ENCODE measurements around the gene MAP2K4.
"Not testable (repeated sequence)": the region's sequence is repeated elsewhere in the genome, so short reads cannot be mapped to it uniquely, and the experiment has no call there.

The MAP2K4 gene

DNA sequence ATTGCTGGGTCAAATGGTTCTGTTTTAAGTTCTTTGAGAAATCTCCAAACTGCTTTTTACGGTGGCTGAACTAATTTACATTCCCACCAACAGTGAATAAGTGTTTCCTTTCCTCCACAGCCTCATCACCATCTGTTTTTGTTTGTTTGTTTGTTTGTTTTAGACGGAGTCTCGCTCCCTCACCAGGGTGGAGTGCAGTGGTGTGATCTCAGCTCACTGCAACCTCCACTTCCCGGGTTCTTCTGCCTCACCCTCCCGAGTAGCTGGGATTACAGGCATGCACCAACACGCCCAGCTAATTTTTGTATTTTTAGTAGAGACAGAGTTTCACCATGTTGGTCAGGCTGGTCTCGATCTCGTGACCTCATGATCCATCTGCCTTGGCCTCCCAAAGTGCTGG is 141.5 kb downstream of the MAP2K4 start:
- H3K27me3 ChIP-seq (ENCODE audit: control insufficient read depth in 3 of 3, insufficient read depth in 3 of 3, low read depth in 1 of 3, low read length in 3 of 3); H2BK5ac ChIP-seq (ENCODE audit: low read length); H2AK5ac ChIP-seq (ENCODE audit: low read depth, low read length); H2AFZ ChIP-seq (ENCODE audit: low read length); H3K36me3 ChIP-seq (replicated peaks in 1 of 2; ENCODE audit: control insufficient read depth in 2 of 2, insufficient read depth in 2 of 2, low read length in 2 of 2); H4K91ac ChIP-seq (ENCODE audit: low read depth, low read length, poor library complexity); H2BK120ac ChIP-seq (ENCODE audit: low read depth, low read length); H4K8ac ChIP-seq (ENCODE audit: low read depth, low read length); H3K27ac ChIP-seq (replicated peaks; ENCODE audit: low read length); H3K14ac ChIP-seq (ENCODE audit: low read length); H3K23ac ChIP-seq (ENCODE audit: low read depth, low read length, poor library complexity); H3K4me2 ChIP-seq (ENCODE audit: insufficient read depth, low read length, poor library complexity, severe bottlenecking); H3K4ac ChIP-seq (ENCODE audit: low read length); H3K9ac ChIP-seq (ENCODE audit: low read depth, low read length, poor library complexity); DNase-seq (ENCODE audit: low spot score); H3K4me3 ChIP-seq (ENCODE audit: low read length in 2 of 2); H2BK15ac ChIP-seq (ENCODE audit: low read length); H3K4me1 ChIP-seq (ENCODE audit: control insufficient read depth in 2 of 2, insufficient read depth in 1 of 2, low read depth in 1 of 2, low read length in 2 of 2); H3K79me1 ChIP-seq (ENCODE audit: low read depth, low read length); H2BK12ac ChIP-seq (ENCODE audit: low read length); H3K9me3 ChIP-seq (replicated peaks in 1 of 2; ENCODE audit: control insufficient read depth in 2 of 2, insufficient read depth in 1 of 2, low read depth in 1 of 2, low read length in 2 of 2); H3K18ac ChIP-seq (ENCODE audit: low read length): not testable (repeated sequence)
- WGBS, 2 donors (ENCODE audit: extremely low coverage in 2 of 2, insufficient read length in 2 of 2, insufficient replicate concordance in 1 of 2) = no CpG with 5 or more reads among the region's 8 CpGs

DNA sequence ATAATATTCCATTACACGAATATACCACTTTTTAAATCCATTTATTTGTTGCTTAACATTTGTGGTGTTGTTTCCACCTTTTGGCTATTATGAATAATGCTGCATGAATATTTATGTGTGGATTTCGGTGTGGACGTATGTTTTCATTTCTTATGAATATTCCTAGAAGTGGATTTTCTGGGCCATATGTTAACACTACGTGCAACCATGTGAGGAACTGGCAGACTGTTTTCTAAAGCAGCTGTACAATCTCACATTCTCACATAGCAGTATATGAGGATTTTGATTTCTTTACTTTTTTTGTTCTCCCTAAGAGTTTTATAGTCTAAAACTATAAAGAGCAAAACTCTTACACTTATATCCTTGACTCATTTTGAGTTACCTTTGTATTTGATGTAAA is 143.4 kb downstream of the MAP2K4 start:
- Histone ChIP-seq H4K8ac (ENCODE audit: low read depth, low read length) (no peak overlapping the region), H2AK5ac (ENCODE audit: low read depth, low read length) (no peak overlapping the region), H3K27me3 (ENCODE audit: control insufficient read depth in 3 of 3, insufficient read depth in 3 of 3, low read depth in 1 of 3, low read length in 3 of 3) (no peaks in the 10 kb centered on the region), H3K36me3 (replicated peaks in 1 of 2; ENCODE audit: control insufficient read depth in 2 of 2, insufficient read depth in 2 of 2, low read length in 2 of 2) (no peaks in the 10 kb centered on the region), H2BK12ac (ENCODE audit: low read length) (no peak overlapping the region), H3K4me2 (ENCODE audit: insufficient read depth, low read length, poor library complexity, severe bottlenecking) (no peak overlapping the region), H3K4ac (ENCODE audit: low read length) (no peak overlapping the region), H3K23ac (ENCODE audit: low read depth, low read length, poor library complexity) (no peak overlapping the region), H3K9me3 (replicated peaks in 1 of 2; ENCODE audit: control insufficient read depth in 2 of 2, insufficient read depth in 1 of 2, low read depth in 1 of 2, low read length in 2 of 2) (peaks cover 0 to 5% of the 10 kb centered on the region in 2 donors), H2AFZ (ENCODE audit: low read length) (no peak overlapping the region), H2BK5ac (ENCODE audit: low read length) (no peak overlapping the region), H3K79me1 (ENCODE audit: low read depth, low read length) (no peaks in the 10 kb centered on the region), H3K9ac (ENCODE audit: low read depth, low read length, poor library complexity) (no peak overlapping the region), H3K14ac (ENCODE audit: low read length) (no peak overlapping the region), H3K4me1 (ENCODE audit: control insufficient read depth in 2 of 2, insufficient read depth in 1 of 2, low read depth in 1 of 2, low read length in 2 of 2) (no peaks in the 10 kb centered on the region), H3K27ac (replicated peaks; ENCODE audit: low read length) (no peak overlapping the region), H4K91ac (ENCODE audit: low read depth, low read length, poor library complexity) (no peak overlapping the region), H2BK15ac (ENCODE audit: low read length) (no peak overlapping the region), H3K18ac (ENCODE audit: low read length) (no peak overlapping the region), H2BK120ac (ENCODE audit: low read depth, low read length) (no peak overlapping the region), H3K4me3 (ENCODE audit: low read length in 2 of 2) (no peak overlapping the region)
- no CpG with 5 or more reads among the region's 4 CpGs for WGBS, 2 donors (ENCODE audit: extremely low coverage in 2 of 2, insufficient read length in 2 of 2, insufficient replicate concordance in 1 of 2)
- no peak for DNase-seq (ENCODE audit: low spot score)

DNA sequence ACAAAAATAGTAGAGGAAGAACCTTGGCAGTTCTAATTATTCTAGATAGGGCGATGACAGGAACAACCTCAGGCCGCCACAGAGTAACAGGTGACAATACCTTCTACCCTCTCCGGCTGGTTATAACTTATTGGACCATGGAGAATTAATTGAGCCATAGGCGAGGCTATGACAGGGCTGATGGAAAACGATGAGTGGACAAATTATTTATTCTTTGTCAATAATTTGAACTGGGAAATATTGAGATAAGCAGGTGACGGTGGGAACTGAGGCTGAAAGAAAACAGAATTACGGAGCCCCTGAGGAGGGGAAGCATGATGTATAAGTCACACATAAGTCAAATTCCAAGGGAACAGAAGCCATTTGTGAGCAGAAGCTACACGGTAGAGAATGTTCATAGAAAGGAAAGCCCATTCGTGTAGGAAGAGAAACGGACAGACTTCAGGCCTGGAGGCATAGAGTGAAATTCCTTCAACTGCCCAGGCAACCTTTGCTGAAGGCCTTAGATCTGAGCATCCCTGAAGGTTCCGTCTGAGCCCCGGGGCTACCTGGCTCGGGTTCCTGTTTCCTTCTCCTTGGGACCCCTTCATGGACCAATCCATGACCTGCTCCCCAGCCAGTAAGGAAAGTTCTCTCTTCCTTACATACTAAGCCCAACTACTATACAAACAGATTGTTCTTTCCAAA is 158.1 kb downstream of the MAP2K4 start:
- no peak overlapping the region for H3K9ac ChIP-seq (ENCODE audit: low read depth, low read length, poor library complexity)
- no peak overlapping the region for H3K4ac ChIP-seq (ENCODE audit: low read length)
- H3K27ac ChIP-seq (replicated peaks; ENCODE audit: low read length) = no peak overlapping the region
- no peak overlapping the region for H3K23ac ChIP-seq (ENCODE audit: low read depth, low read length, poor library complexity)
- no peak overlapping the region for H2AFZ ChIP-seq (ENCODE audit: low read length)
- no CpG with 5 or more reads among the region's 13 CpGs for WGBS, 2 donors (ENCODE audit: extremely low coverage in 2 of 2, insufficient read length in 2 of 2, insufficient replicate concordance in 1 of 2)
- H3K36me3 ChIP-seq (replicated peaks in 1 of 2; ENCODE audit: control insufficient read depth in 2 of 2, insufficient read depth in 2 of 2, low read length in 2 of 2) = no peaks in the 10 kb centered on the region
- no peak overlapping the region for H2BK15ac ChIP-seq (ENCODE audit: low read length)
- no peak overlapping the region for H4K8ac ChIP-seq (ENCODE audit: low read depth, low read length)
- H2AK5ac ChIP-seq (ENCODE audit: low read depth, low read length) = no peak overlapping the region
- H4K91ac ChIP-seq (ENCODE audit: low read depth, low read length, poor library complexity) = no peak overlapping the region
- H3K79me1 ChIP-seq (ENCODE audit: low read depth, low read length) = no peaks in the 10 kb centered on the region
- H3K27me3 ChIP-seq (ENCODE audit: control insufficient read depth in 3 of 3, insufficient read depth in 3 of 3, low read depth in 1 of 3, low read length in 3 of 3) = no peaks in the 10 kb centered on the region
- H3K4me2 ChIP-seq (ENCODE audit: insufficient read depth, low read length, poor library complexity, severe bottlenecking) = no peak overlapping the region
- no peak for DNase-seq (ENCODE audit: low spot score)
- no peaks in the 10 kb centered on the region for H3K9me3 ChIP-seq (replicated peaks in 1 of 2; ENCODE audit: control insufficient read depth in 2 of 2, insufficient read depth in 1 of 2, low read depth in 1 of 2, low read length in 2 of 2)
- H2BK12ac ChIP-seq (ENCODE audit: low read length) = no peak overlapping the region
- H2BK5ac ChIP-seq (ENCODE audit: low read length) = no peak overlapping the region
- no peak overlapping the region for H3K4me3 ChIP-seq (ENCODE audit: low read length in 2 of 2)
- H3K18ac ChIP-seq (ENCODE audit: low read length) = no peak overlapping the region
- no peak overlapping the region for H3K14ac ChIP-seq (ENCODE audit: low read length)
- H3K4me1 ChIP-seq (ENCODE audit: control insufficient read depth in 2 of 2, insufficient read depth in 1 of 2, low read depth in 1 of 2, low read length in 2 of 2) = no peaks in the 10 kb centered on the region
- no peak overlapping the region for H2BK120ac ChIP-seq (ENCODE audit: low read depth, low read length)

DNA sequence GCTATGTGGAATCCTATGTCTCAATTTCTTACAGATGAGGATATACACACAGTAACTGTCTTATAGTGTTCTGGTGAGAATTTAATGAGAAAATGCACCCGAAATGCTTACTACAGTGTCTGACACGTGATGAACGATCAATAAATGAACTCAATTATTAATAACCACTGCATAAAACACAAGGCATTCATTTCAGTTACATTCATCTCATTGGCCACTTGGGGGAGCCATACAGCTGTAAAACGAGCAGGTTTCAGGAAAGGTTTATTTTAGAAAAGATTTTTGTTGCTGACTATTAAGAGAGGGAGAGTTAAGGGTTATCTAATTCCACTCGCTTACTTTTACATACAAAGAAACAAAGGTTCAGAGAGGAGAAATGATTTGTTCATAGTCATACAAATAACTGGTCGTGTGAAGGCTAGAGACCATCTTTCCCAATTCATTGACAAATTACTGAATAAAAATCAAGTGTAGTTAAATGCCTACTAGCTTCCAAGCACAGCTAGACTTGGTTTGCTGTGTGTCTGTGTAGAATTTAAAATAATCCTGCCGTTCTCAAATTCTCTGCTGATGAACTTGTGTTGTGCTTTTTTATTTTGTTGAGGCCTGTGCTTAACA is 160.1 kb downstream of the MAP2K4 start:
- Histone ChIP-seq H2BK12ac (ENCODE audit: low read length) (no peak overlapping the region), H3K4me1 (ENCODE audit: control insufficient read depth in 2 of 2, insufficient read depth in 1 of 2, low read depth in 1 of 2, low read length in 2 of 2) (no peaks in the 10 kb centered on the region), H3K18ac (ENCODE audit: low read length) (no peak overlapping the region), H4K91ac (ENCODE audit: low read depth, low read length, poor library complexity) (no peak overlapping the region), H3K27me3 (ENCODE audit: control insufficient read depth in 3 of 3, insufficient read depth in 3 of 3, low read depth in 1 of 3, low read length in 3 of 3) (no peaks in the 10 kb centered on the region), H3K9ac (ENCODE audit: low read depth, low read length, poor library complexity) (no peak overlapping the region), H3K27ac (replicated peaks; ENCODE audit: low read length) (no peak overlapping the region), H3K4me3 (ENCODE audit: low read length in 2 of 2) (no peak overlapping the region), H3K9me3 (replicated peaks in 1 of 2; ENCODE audit: control insufficient read depth in 2 of 2, insufficient read depth in 1 of 2, low read depth in 1 of 2, low read length in 2 of 2) (no peaks in the 10 kb centered on the region), H2AFZ (ENCODE audit: low read length) (no peak overlapping the region), H2BK120ac (ENCODE audit: low read depth, low read length) (no peak overlapping the region), H3K36me3 (replicated peaks in 1 of 2; ENCODE audit: control insufficient read depth in 2 of 2, insufficient read depth in 2 of 2, low read length in 2 of 2) (no peaks in the 10 kb centered on the region), H2AK5ac (ENCODE audit: low read depth, low read length) (no peak overlapping the region), H2BK5ac (ENCODE audit: low read length) (no peak overlapping the region), H4K8ac (ENCODE audit: low read depth, low read length) (no peak overlapping the region), H3K23ac (ENCODE audit: low read depth, low read length, poor library complexity) (no peak overlapping the region), H3K4ac (ENCODE audit: low read length) (no peak overlapping the region), H3K4me2 (ENCODE audit: insufficient read depth, low read length, poor library complexity, severe bottlenecking) (no peak overlapping the region), H2BK15ac (ENCODE audit: low read length) (no peak overlapping the region), H3K14ac (ENCODE audit: low read length) (no peak overlapping the region), H3K79me1 (ENCODE audit: low read depth, low read length) (no peaks in the 10 kb centered on the region)
- WGBS, 2 donors (ENCODE audit: extremely low coverage in 2 of 2, insufficient read length in 2 of 2, insufficient replicate concordance in 1 of 2) = no CpG with 5 or more reads among the region's 7 CpGs
- DNase-seq (ENCODE audit: low spot score) = peak; percentile 52
